ENCODE results near the gene EPG5.

DNA sequence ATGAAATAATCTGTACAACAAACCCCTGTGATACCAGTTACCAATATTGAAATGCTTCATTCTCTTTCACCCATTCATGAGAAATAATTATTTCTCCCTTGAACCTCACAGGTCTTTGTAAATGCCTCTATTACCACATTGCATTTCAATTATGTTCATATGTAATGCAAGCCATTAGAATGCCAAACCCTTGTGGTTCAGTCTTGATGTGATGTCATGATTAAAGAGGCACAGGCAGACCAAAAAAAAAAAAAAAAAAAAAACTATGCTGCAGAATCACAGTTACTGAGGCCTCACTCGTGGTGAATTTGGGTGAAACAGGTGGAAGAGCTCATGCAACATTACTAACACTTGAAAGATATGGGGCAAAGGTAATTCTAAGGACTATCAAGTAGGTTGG lies 9.4 kb upstream of the EPG5 start:
- TF ChIP-seq EZH2 (IDR thresholded peaks at IDR 0.05; ENCODE audit: borderline replicate concordance, low read length): no peak
- TF ChIP-seq, protein P1, sequence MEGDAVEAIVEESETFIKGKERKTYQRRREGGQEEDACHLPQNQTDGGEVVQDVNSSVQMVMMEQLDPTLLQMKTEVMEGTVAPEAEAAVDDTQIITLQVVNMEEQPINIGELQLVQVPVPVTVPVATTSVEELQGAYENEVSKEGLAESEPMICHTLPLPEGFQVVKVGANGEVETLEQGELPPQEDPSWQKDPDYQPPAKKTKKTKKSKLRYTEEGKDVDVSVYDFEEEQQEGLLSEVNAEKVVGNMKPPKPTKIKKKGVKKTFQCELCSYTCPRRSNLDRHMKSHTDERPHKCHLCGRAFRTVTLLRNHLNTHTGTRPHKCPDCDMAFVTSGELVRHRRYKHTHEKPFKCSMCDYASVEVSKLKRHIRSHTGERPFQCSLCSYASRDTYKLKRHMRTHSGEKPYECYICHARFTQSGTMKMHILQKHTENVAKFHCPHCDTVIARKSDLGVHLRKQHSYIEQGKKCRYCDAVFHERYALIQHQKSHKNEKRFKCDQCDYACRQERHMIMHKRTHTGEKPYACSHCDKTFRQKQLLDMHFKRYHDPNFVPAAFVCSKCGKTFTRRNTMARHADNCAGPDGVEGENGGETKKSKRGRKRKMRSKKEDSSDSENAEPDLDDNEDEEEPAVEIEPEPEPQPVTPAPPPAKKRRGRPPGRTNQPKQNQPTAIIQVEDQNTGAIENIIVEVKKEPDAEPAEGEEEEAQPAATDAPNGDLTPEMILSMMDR (IDR thresholded peaks at IDR 0.05; ENCODE audit: low read length): no peak

All from OCI-LY1 (cell line).